Peyer's patch (tissue), 4 donors: ENCODE results near the gene MBD3.

ENCODE experiments used
- POLR2A ChIP-seq, 2 donors: fragments of 450-650 bp; IDR thresholded peaks; one replicate each; pipeline ENCODE4 v1.5.1; 2017; ENCODE audit warnings: antibody characterized with exemption in 2 of 2, mild to moderate bottlenecking in 2 of 2, moderate library complexity in 2 of 2
- TF ChIP-seq, protein P1 (sequence below), 6 experiments: fragments of 450-650 bp in 4 of 6; fragments of 200-600 bp in 2 of 6; sonication (generic) in 1 of 6; IDR thresholded peaks; one replicate each; pipeline ENCODE4 v1.5.1; 2017 to 2019; ENCODE audit warnings: antibody characterized with exemption in 6 of 6, mild to moderate bottlenecking in 3 of 6, moderate library complexity in 1 of 6

GRCh38 chr19:1612114-1613086 lies 19.7 kb upstream of the MBD3 start:
- TF ChIP-seq, protein P1, sequence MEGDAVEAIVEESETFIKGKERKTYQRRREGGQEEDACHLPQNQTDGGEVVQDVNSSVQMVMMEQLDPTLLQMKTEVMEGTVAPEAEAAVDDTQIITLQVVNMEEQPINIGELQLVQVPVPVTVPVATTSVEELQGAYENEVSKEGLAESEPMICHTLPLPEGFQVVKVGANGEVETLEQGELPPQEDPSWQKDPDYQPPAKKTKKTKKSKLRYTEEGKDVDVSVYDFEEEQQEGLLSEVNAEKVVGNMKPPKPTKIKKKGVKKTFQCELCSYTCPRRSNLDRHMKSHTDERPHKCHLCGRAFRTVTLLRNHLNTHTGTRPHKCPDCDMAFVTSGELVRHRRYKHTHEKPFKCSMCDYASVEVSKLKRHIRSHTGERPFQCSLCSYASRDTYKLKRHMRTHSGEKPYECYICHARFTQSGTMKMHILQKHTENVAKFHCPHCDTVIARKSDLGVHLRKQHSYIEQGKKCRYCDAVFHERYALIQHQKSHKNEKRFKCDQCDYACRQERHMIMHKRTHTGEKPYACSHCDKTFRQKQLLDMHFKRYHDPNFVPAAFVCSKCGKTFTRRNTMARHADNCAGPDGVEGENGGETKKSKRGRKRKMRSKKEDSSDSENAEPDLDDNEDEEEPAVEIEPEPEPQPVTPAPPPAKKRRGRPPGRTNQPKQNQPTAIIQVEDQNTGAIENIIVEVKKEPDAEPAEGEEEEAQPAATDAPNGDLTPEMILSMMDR (IDR thresholded peaks at IDR 0.05): no peak
- TF ChIP-seq POLR2A (IDR thresholded peaks at IDR 0.05): no peak
